KOPT-K1 (cell line): ENCODE data around the gene PCBP2.
A peak's percentile ranks its signal among the peaks of the same experiment; 100 is the strongest.

Experiments used
- H3K27ac ChIP-seq: fragments of 200-600 bp; sonication (generic); 2 replicates; pipeline ENCODE4 v1.5.1; 2016; ENCODE audit warnings: antibody characterized with exemption, mild to moderate bottlenecking, low read depth, low read length; ENCODE audit not compliant: poor library complexity, severe bottlenecking
- H3K36me3 ChIP-seq: fragments of 200-600 bp; sonication (generic); 2 replicates; pipeline ENCODE4 v1.5.1; 2017; ENCODE audit warnings: antibody characterized with exemption, mild to moderate bottlenecking, low read length, moderate library complexity; ENCODE audit not compliant: insufficient read depth
- H3K9me3 ChIP-seq: fragments of 200-600 bp; sonication (generic); 2 replicates; pipeline ENCODE4 v1.5.1; 2017; ENCODE audit warnings: antibody characterized with exemption, low read length, mild to moderate bottlenecking; ENCODE audit not compliant: insufficient read depth, poor library complexity, severe bottlenecking

The PCBP2 gene

DNA sequence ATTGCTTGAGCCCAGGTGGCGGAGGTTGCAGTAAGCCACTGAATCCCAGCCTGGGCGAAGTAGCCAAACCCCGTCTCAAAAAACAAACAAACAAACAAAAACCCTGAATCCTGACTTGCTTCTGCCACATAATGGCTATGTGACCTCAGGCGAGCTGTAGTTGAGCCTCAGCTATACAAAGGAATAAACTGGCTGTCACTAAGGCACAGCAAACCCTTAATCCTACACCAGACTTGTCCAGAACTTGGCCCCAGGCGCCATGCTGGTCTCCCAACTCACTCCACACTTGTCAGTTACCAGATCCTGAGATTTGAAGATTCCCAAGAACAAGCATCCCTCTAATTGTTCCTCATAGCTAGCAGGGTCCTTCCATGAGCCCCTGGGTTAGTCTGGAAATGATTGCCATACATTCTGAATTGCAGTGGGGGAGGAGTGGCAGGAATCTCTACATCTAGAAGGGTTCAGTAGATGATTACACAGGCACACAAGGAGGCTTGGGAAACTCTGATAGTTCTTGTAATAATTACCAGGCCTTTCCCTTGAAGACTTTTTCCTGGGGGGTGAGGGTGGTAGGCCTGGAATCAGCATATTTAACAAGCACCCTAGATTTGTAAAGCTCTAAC lies 37.5 kb downstream of the PCBP2 start:
- H3K27ac ChIP-seq: no peak overlapping the region
- H3K36me3 ChIP-seq: peaks cover 38% of the 10 kb centered on the region
- H3K9me3 ChIP-seq: no peaks in the 10 kb centered on the region

DNA sequence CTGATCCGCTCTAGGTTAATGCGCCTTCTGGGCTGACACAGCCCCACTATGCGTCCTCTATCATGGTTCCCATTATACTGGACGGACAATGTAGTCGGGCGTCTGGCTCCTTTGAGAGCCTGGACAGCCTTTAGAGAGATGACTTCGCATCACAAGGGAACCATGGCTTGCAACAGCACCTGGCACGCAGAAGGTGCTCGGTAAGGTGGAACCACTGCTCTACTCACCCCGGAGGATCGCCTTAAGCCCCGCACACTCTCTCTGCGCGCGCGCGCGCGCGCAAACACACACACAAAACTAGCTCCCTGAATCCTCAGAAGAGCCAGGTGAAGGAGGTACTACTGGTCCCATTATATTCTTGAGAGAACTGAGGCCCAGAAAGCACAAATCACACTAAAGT lies 40.3 kb downstream of the PCBP2 start:
- Histone ChIP-seq H3K27ac (no peak overlapping the region), H3K36me3 (peaks cover 10% of the 10 kb centered on the region), H3K9me3 (no peaks in the 10 kb centered on the region)

DNA sequence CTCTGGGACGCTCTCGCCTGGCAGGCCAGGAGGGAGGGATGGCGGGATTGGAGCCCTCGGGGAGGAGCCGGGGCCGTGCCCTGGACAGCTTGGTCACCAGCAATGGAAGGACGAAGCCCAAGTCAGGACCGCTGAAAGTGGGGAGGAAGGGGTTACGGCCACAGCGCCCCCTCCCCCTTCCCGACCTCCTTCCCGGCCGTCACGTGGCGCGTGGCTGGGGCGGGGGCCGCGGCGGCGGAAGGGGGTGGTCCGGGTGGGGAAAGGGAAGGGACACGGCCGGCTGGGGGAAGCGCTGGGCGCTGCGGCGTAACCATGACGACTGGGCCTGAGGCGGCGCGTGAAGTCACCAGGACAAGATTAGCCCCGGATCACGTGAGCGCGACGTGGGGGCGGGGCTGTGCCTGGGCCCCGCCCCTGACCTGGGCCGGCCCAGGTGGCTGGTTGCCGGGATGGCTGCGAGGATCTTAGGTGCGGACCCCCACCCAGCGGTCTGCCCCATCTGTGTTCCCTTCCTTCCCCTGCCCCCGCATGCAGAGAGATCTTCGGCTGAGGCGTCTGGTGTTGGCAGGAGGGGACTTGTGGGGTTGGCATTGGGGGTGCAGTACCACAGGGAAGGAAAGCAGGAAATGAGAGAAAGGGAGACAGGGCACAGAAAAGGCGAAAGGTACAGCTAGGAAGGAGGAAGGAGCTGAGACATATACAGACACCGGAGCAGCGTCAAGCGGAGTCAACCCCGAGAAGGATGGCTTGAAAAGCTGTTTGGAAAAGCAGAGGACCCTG lies 41.1 kb downstream of the PCBP2 start:
- Histone ChIP-seq H3K27ac (peak overlapping the region; percentile 31), H3K36me3 (peaks cover 2% of the 10 kb centered on the region; the same call in 1 of the 2 replicates), H3K9me3 (no peaks in the 10 kb centered on the region)

DNA sequence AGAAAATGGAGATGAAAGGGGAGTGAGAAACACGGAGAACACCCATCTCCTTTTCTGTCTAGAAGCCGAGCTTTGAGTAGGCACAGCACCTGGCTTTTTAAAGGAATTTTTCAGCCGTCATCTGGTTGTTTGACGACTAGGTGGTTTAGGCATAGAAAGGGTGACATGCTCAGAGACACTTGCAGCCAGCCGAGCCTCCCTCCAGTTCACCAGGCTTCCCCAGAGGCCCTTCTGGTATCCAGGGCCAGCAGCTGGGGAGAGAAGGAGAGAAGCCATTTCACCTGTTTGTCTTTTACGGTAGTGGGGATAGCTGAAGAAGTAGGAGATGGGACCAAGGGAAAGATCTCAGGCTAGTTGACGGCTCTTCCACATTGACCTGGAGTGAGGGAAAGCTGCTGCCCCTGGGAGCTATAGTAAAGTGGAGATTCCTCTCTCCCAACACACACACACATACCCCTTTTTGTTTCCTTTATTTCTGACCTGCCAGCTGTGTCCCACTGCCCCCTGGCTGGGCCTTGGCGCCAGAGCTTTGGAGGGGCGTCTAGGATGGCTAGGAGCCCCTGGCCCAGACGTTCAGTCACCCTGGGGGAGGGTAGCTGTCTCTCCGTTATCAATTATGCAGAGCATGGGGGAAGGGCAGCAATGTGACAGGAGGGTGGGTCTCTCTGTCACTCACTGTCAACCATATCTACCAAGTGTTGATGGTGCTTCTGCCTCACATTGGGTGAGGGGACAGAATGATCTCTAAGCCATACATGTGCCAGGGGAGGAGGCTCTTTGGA lies 41.9 kb downstream of the PCBP2 start:
- H3K36me3 ChIP-seq: no peaks in the 10 kb centered on the region
- no peaks in the 10 kb centered on the region for H3K9me3 ChIP-seq
- peak overlapping the region; percentile 31 for H3K27ac ChIP-seq

DNA sequence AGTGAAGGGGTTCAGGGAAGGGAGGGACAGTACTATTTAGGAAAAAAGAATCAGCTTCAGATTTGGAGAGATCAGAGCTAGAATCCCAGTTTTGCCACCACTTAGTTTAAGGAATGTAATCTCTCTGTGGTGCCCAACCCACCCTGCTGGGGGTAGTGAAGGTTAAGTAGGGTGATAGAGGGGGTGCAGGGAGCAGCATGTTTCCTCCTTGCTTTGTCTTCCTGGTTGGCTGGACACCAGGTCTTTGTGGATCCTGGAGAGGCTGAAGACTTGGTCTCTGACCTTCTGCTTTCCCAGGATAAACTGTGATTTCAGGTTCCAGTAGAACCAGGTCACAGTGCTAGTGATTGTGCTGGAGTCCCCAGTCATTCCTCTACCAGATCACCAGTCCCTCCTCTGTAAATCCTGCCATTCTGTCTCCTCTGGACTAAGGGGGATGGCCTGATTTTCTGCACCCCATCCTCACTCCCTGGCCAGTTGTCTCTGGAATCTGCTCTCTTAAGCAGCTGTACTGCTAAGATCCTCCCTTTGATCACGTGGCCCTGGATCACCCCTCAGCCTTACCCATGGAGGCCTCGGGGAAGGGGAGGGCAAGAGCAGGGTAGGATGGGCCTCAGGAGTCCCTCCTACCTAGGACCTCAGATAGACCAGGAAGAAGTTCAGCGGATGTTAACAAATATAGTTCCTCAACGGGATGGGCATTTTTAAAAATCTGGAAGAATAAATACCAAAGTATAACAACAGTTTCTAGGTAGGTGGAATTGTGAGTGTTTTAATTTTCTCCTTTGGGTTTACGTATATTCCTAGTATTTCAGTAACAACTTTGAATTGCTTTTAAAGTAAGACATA lies 44.2 kb downstream of the PCBP2 start:
- no peak overlapping the region for H3K27ac ChIP-seq
- H3K9me3 ChIP-seq: no peaks in the 10 kb centered on the region
- no peaks in the 10 kb centered on the region for H3K36me3 ChIP-seq

DNA sequence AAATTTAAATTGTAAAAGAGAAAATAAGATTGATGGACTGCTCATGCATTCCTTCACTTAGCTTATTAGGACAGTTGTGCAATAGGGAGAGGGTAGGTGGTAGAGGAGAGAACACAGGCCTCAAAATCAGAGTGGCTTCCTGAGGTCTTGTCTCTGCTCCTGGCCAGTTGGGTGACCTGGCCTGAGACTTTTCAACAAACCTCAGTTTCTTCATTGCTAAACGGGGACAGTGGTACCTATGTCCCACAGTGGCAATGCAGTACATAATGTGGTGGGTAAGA lies 44.8 kb downstream of the PCBP2 start:
- no peaks in the 10 kb centered on the region for H3K36me3 ChIP-seq
- H3K27ac ChIP-seq: no peak overlapping the region
- H3K9me3 ChIP-seq: no peaks in the 10 kb centered on the region

DNA sequence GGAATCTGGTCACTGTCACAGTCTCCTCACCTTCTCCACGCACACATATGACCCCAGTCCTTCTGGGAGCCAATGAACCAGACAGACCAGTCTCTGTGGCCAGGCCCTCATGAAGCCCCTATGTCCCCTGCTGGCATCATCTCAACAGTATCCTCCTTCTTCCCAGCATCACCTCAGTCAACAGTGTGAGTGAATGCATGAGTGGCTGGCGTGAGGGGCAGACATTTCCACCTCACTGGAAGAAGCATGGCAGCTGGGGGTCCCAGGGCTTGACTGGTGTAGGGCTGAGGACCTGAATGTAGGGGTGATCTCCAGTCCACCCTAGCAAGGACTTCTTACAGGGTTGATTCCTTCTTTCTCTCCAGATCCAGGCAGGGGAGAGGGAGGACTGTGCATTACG lies 45.6 kb downstream of the PCBP2 start:
- H3K36me3 ChIP-seq: no peaks in the 10 kb centered on the region
- H3K27ac ChIP-seq: no peak overlapping the region
- no peaks in the 10 kb centered on the region for H3K9me3 ChIP-seq

DNA sequence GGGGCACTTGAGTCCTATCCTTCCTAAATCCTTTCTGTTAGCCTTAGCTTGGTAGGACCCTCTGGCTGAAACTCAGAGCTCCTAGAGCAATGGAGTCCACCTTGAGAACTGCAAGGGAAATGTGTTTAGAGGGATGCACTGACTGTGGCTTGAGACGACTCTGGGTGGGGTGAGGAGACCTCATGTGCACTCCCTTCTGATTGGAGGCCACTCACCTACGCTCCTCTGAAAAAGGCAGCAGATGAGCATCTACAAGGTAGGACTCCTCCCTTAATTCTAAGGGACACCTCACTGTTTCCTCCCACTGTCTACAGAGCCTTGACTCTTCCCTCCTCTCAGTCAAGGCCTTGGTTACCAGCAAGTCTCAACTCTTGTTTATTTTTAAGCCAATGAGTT lies 46.3 kb downstream of the PCBP2 start:
- Histone ChIP-seq H3K27ac (peak overlapping the region; percentile 92), H3K9me3 (no peaks in the 10 kb centered on the region), H3K36me3 (no peaks in the 10 kb centered on the region)

DNA sequence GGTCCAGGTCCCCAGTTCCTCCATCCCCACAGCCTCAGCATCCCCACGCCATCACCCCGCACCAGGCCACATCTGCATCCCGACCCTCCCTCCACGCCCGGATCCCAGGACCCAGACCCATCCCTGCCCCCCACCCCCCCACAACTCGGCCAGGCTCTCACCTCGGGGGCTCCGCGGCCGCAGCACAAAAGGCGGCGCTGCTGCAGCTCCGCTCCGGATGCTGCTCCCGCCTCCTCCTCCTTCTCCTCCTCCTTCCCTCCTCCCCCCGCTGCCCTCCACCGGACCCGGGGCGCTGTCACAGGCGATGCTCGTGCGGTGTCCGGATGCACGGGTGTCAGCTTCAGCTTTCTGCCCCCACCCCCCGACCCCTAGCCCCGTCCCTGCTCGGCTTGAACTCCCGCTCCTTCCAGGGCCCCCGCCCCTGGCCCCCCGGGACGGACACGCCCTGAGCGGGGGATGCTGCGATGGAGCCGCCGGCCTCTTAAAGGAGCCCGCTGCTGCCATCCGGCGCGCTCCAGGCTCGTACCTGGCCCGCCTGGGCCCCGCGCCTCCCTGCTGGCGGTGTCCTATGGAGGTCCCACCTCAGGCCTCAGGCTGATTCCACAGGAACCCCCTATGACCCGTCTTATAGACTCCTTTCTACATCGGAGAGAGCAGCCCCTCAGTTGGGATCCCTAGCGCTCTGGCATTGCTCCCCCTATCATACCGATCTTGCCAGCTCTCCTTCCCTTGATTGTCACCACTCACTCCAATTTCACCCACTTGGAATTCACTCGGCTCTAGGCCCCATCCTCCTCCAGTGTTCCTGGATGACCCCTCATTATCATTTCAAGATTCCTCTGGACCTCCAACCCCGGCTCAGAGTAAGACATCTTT lies 47.6 kb downstream of the PCBP2 start, which contains the start of gene MAP3K12:
MAP3K12 (minus strand) TSS at position 193 of the 876 bp plus-strand sequence. CDS start 12,067 bp downstream, outside the sequence.
- Histone ChIP-seq H3K9me3 (no peaks in the 10 kb centered on the region), H3K36me3 (peaks cover 10% of the 10 kb centered on the region), H3K27ac (peak within 1 kb of the TSS; percentile 92)

DNA sequence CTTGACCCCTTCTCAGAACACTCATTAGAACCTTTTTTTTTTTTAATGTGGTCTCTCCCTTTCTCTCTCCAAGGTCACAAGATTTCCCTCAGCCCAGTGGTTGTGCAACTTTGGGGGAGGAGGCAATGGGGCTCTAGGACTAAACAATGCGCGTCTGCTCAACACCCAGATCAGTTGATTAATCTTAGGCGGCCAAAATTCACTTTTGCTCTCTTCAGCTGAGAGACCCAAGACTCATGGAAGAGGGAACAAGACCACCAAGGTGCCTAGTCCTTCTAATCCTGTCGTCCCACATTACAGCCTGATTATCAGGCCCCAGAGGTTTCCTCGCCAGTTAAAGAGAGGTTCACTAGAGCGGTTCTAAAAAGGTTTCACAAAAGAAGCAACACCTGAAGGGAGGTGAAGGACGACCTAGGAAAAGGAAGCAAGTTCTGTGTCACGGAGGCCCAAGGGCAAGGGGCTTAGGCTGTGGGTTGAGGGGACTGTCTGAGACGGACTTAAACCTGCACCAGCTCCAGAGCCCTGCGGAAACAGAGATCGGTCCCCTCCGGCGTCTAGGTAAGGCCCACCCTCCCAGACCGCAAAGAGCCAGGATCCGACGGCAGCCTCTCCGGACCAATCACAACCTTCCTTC lies 48.4 kb downstream of the PCBP2 start:
- peak overlapping the region; percentile 92 for H3K27ac ChIP-seq
- no peaks in the 10 kb centered on the region for H3K9me3 ChIP-seq
- H3K36me3 ChIP-seq: peaks cover 17% of the 10 kb centered on the region

DNA sequence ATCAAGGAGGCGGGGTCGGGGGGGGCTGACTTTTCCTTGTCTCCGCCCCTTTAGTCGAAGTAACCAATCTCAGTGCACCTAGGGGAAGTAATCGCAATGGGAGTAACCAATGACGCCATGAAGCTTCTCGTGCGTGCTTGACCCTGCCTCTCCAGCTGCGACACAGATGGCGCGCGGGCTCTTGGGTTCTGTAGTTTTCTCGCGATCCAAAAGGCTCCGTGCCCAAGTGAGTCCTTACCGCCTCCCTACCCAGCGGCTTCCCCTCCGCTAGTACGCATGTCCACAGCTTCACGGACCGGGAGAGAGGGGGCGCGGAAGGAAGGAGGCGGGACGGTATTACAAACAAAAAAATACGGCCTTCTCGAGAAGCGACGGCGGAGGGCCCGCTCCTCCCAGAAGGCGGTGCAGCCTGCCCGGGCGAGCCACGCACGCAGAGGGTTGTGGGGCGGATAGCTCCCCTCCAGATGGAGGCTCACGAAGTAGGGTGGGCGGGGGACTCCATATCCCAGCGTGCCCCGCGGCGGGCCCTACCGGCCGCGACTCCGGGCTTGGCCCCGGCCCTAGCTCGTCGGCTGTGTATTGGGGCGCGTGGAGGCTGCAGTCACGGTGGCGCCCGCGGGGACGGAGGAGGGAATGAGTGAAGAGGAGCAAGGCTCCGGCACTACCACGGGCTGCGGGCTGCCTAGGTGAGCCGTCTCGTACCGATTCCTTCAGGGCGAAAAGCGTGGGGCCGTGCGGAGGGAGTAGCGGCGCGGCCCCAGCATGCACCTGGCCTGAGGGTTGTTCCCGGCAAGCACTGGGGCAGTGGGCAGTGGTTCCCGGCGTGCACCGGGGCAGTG lies 49.1 kb downstream of the PCBP2 start, which contains the start of gene TARBP2:
TARBP2 (plus strand) TSS at position 508 of the 839 bp plus-strand sequence; CDS start at position 634, 126 bp downstream.
- H3K9me3 ChIP-seq: no peaks in the 10 kb centered on the region
- peak within 1 kb of the TSS; percentile 92 for H3K27ac ChIP-seq
- peaks cover 25% of the 10 kb centered on the region for H3K36me3 ChIP-seq

DNA sequence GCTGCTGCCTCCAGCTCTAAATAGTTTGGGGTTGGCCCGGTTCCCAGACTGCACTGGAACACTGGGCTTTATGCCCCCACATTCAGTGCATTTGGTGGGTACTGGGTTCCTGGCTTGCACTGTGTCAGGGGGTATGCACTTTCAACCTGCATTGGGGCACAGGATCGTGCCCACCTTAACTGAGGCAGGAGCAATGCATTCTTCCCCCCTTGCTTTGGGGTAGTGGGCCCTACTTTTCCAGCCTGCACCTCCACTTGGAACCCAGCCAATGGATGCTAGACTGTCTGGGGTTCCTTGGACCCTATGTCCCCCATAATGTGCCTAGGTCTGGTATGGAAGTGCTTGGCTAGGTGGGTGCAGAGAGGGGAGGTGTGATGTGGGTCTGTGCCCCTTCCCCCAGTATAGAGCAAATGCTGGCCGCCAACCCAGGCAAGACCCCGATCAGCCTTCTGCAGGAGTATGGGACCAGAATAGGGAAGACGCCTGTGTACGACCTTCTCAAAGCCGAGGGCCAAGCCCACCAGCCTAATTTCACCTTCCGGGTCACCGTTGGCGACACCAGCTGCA lies 49.8 kb downstream of the PCBP2 start:
- no peaks in the 10 kb centered on the region for H3K9me3 ChIP-seq
- peaks cover 32% of the 10 kb centered on the region for H3K36me3 ChIP-seq
- H3K27ac ChIP-seq: peak overlapping the region; percentile 92

DNA sequence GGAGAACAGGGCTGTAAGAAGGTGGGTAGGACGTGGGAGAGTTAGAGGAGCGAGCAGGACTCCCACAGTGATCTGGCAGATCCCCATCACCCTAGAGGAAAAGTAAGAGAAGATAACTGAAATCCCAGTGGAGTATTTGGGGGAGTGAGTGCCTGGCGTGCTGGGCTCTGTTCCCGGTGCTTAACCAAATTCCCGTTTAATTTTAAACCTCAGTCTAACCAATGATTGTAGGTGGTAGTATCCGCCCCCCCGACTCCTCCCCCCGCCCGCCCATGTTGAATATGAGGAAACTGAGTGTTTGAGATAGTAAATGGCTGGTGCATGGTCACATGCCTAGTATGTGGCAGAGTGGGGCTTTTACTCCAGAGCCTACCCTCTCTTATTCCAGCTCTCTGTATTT lies 50.4 kb downstream of the PCBP2 start:
- Histone ChIP-seq H3K36me3 (peaks cover 38% of the 10 kb centered on the region), H3K27ac (peak overlapping the region; percentile 92), H3K9me3 (no peaks in the 10 kb centered on the region)
